Activated CD8-positive, alpha-beta T cell treated with anti-CD3 and anti-CD28 coated beads, Interleukin-2, amount 10 ng/mL, durations not matched to agents 7 days and 5 days (primary cell): ENCODE results near the gene SERPINB10. TPM values are rescaled to one million over a fixed set of nuclear protein-coding genes. Genes with fewer than 3 reads are reported as not detected.

Experiments
- ATAC-seq: fragments of 150-1000 bp; cut with Tn5 transposase; one replicate; pipeline ENCODE4 v1.10.0; 2021; ENCODE audit warnings: moderate library complexity
- CTCF ChIA-PET: fragments of 350-600 bp; sonication (Branson Sonifier 250); formaldehyde crosslinking; loops from one replicate; lab custom pipeline; 2021; ENCODE audit warnings: antibody characterized with exemption; lab: Charles Lee
- POLR2A ChIA-PET: fragments of 350-600 bp; sonication (Branson Sonifier 250); formaldehyde crosslinking; loops from one replicate; lab custom pipeline; 2021; ENCODE audit warnings: antibody characterized with exemption; lab: Charles Lee
- DNase-seq: peaks from one replicate; pipeline ENCODE4 v3.0.0-alpha.2; 2020
- H3K27ac Mint-ChIP-seq: one replicate; pipeline ENCODE4 v1.8.0; 2021; ENCODE audit warnings: mild to moderate bottlenecking, mixed read lengths
- H3K27me3 Mint-ChIP-seq: one replicate; pipeline ENCODE4 v1.8.0; 2021; ENCODE audit warnings: low read depth, mixed read lengths
- H3K36me3 Mint-ChIP-seq: one replicate; pipeline ENCODE4 v1.8.0; 2021; ENCODE audit warnings: low read depth, mixed read lengths
- H3K4me1 Mint-ChIP-seq: one replicate; pipeline ENCODE4 v1.8.0; 2021; ENCODE audit warnings: low read depth, mixed read lengths
- H3K4me3 Mint-ChIP-seq: one replicate; pipeline ENCODE4 v1.8.0; 2021; ENCODE audit warnings: mild to moderate bottlenecking, mixed read lengths
- H3K9me3 Mint-ChIP-seq: one replicate; pipeline ENCODE4 v1.8.0; 2022; ENCODE audit warnings: mixed read lengths; ENCODE audit not compliant: insufficient read depth
- total RNA-seq, 2 experiments: library from RNA; stranded (reverse); gene quantifications; one replicate each; pipeline ENCODE4 v1.2.3, GENCODE V29; 2021

SERPINB10 gene
- total RNA-seq, 2 experiments from 2014 or later = not detected

- ATAC-seq (no peak), DNase-seq (no peak)
- H3K9me3 Mint-ChIP-seq = no peaks in the 10 kb centered on the region
- H3K27me3 Mint-ChIP-seq = peaks cover 24% of the 10 kb centered on the region
- ChIA-PET POLR2A (no interaction called here), CTCF (no interaction called here)
- no peaks in the 10 kb centered on the region for H3K4me1 Mint-ChIP-seq
- H3K27ac Mint-ChIP-seq = no peak overlapping the region
- H3K36me3 Mint-ChIP-seq = no peaks in the 10 kb centered on the region
- no peak overlapping the region for H3K4me3 Mint-ChIP-seq
Measured at GRCh38 chr18:63956755-63957154, 49.0 kb downstream of the SERPINB10 start.

GRCh38 chr18:63960891-63961290, 53.1 kb downstream of the SERPINB10 start:
- no peaks in the 10 kb centered on the region for H3K9me3 Mint-ChIP-seq
- no peaks in the 10 kb centered on the region for H3K36me3 Mint-ChIP-seq
- POLR2A ChIA-PET = no interaction called here
- H3K4me3 Mint-ChIP-seq = no peak overlapping the region
- no peak overlapping the region for H3K27ac Mint-ChIP-seq
- H3K4me1 Mint-ChIP-seq = no peaks in the 10 kb centered on the region
- H3K27me3 Mint-ChIP-seq = peaks cover 29% of the 10 kb centered on the region
- ATAC-seq = no peak
- DNase-seq = no peak
- CTCF ChIA-PET = interaction anchor here (1.1 to 2.5 kb wide), 2 partner anchors 10 to 15 kb away, joined by 3 to 8 read pairs; no protein-coding TSS in a partner anchor

- Mint-ChIP-seq H3K27me3 (peaks cover 26% of the 10 kb centered on the region), H3K9me3 (no peaks in the 10 kb centered on the region), H3K27ac (no peak overlapping the region), H3K4me1 (no peaks in the 10 kb centered on the region), H3K4me3 (no peak overlapping the region), H3K36me3 (no peaks in the 10 kb centered on the region)
- ATAC-seq (no peak), DNase-seq (no peak)
- ChIA-PET POLR2A (no interaction called here), CTCF (interaction anchor here (2.5 to 4.7 kb wide), 4 partner anchors 14 to 33 kb away, joined by 8 to 50 read pairs (median 26); no protein-coding TSS in a partner anchor)
Measured at GRCh38 chr18:63961435-63961980, 53.8 kb downstream of the SERPINB10 start.

GRCh38 chr18:63962137-63962536, 54.4 kb downstream of the SERPINB10 start:
- CTCF ChIA-PET = interaction anchor here (2.3 to 4.7 kb wide), 5 partner anchors 14 to 33 kb away, joined by 8 to 50 read pairs (median 25); no protein-coding TSS in a partner anchor
- Mint-ChIP-seq H3K4me3 (no peak overlapping the region), H3K4me1 (no peaks in the 10 kb centered on the region)

GRCh38 chr18:63963615-63964256, 56.0 kb downstream of the SERPINB10 start:
- DNase-seq = peak; percentile 59
- Mint-ChIP-seq H3K27me3 (peaks cover 20% of the 10 kb centered on the region), H3K36me3 (no peaks in the 10 kb centered on the region), H3K9me3 (no peaks in the 10 kb centered on the region), H3K27ac (no peak overlapping the region), H3K4me3 (no peak overlapping the region), H3K4me1 (no peaks in the 10 kb centered on the region)
- CTCF ChIA-PET = interaction anchor here (0.7 to 4.7 kb wide), 15 partner anchors 9 to 443 kb away, joined by 3 to 50 read pairs (median 7); partner anchors contain the start of genes HMSD and SERPINB2
- peak; percentile 81 for ATAC-seq
- POLR2A ChIA-PET = no interaction called here

More at GRCh38 chr18:63962137-63962536, 54.4 kb downstream of the SERPINB10 start:
- no peak for ATAC-seq
- Mint-ChIP-seq H3K27ac (no peak overlapping the region), H3K36me3 (no peaks in the 10 kb centered on the region), H3K9me3 (no peaks in the 10 kb centered on the region), H3K27me3 (peaks cover 24% of the 10 kb centered on the region)
- no peak for DNase-seq
- POLR2A ChIA-PET = no interaction called here

- CTCF ChIA-PET = interaction anchor here (1.1 to 4.7 kb wide), 7 partner anchors 11 to 59 kb away, joined by 3 to 50 read pairs (median 25); partner anchors contain the start of gene HMSD
Measured at GRCh38 chr18:63964908-63965307, 57.1 kb downstream of the SERPINB10 start.

GRCh38 chr18:63965716-63966330, 58.1 kb downstream of the SERPINB10 start:
- Mint-ChIP-seq H3K27ac (no peak overlapping the region), H3K4me3 (no peak overlapping the region), H3K27me3 (peaks cover 14% of the 10 kb centered on the region), H3K9me3 (no peaks in the 10 kb centered on the region), H3K36me3 (no peaks in the 10 kb centered on the region), H3K4me1 (peaks cover 12% of the 10 kb centered on the region)
- CTCF ChIA-PET = interaction anchor here (4.7 kb wide), 1 partner anchor 10 kb away, joined by 50 read pairs; no protein-coding TSS in a partner anchor
- ATAC-seq (no peak), DNase-seq (no peak)
- POLR2A ChIA-PET = no interaction called here

More at GRCh38 chr18:63964908-63965307, 57.1 kb downstream of the SERPINB10 start:
- H3K4me3 Mint-ChIP-seq = no peak overlapping the region
- POLR2A ChIA-PET = no interaction called here
- H3K27me3 Mint-ChIP-seq = peaks cover 18% of the 10 kb centered on the region
- no peak for ATAC-seq
- no peak for DNase-seq
- no peaks in the 10 kb centered on the region for H3K36me3 Mint-ChIP-seq
- no peaks in the 10 kb centered on the region for H3K9me3 Mint-ChIP-seq
- peaks cover 8% of the 10 kb centered on the region for H3K4me1 Mint-ChIP-seq
- no peak overlapping the region for H3K27ac Mint-ChIP-seq

- Mint-ChIP-seq H3K27ac (peak within 1 kb of the TSS; percentile 91), H3K4me3 (peak within 1 kb of the TSS; percentile 88), H3K9me3 (no peaks in the 10 kb centered on the region), H3K27me3 (peaks cover 10% of the 10 kb centered on the region), H3K36me3 (no peaks in the 10 kb centered on the region), H3K4me1 (peaks cover 24% of the 10 kb centered on the region)
- CTCF ChIA-PET = interaction anchor here (0.7 to 1.1 kb wide), 2 partner anchors 22 to 33 kb away, joined by 3 to 4 read pairs; no protein-coding TSS in a partner anchor
- POLR2A ChIA-PET = no interaction called here
- ATAC-seq = peak; percentile 92
- DNase-seq = peak; percentile 88
Measured at GRCh38 chr18:63969942-63970808, 62.4 kb downstream of the SERPINB10 start, which contains the start of gene SERPINB8. SERPINB8 (plus strand) TSS chr18:63970081; CDS start chr18:63978309, 8,228 bp downstream.

- ChIA-PET POLR2A (no interaction called here), CTCF (interaction anchor here (0.7 to 1.1 kb wide), 2 partner anchors 22 to 34 kb away, joined by 3 to 4 read pairs; no protein-coding TSS in a partner anchor)
- ATAC-seq (peak; percentile 1), DNase-seq (no peak)
- Mint-ChIP-seq H3K4me3 (peak overlapping the region; percentile 88), H3K27ac (peak overlapping the region; percentile 91), H3K9me3 (no peaks in the 10 kb centered on the region), H3K36me3 (no peaks in the 10 kb centered on the region), H3K4me1 (peaks cover 24% of the 10 kb centered on the region), H3K27me3 (peaks cover 7% of the 10 kb centered on the region)
Measured at GRCh38 chr18:63970809-63971205, 63.0 kb downstream of the SERPINB10 start.

- DNase-seq = no peak
- ChIA-PET CTCF (no interaction called here), POLR2A (no interaction called here)
Measured at GRCh38 chr18:63971320-63972001, 63.7 kb downstream of the SERPINB10 start.

More at GRCh38 chr18:63971320-63972001, 63.7 kb downstream of the SERPINB10 start:
- Mint-ChIP-seq H3K27me3 (peaks cover 7% of the 10 kb centered on the region), H3K36me3 (no peaks in the 10 kb centered on the region), H3K9me3 (no peaks in the 10 kb centered on the region), H3K27ac (peak overlapping the region; percentile 91), H3K4me3 (peak overlapping the region; percentile 88), H3K4me1 (peaks cover 24% of the 10 kb centered on the region)
- no peak for ATAC-seq
